Activated CD8-positive, alpha-beta memory T cell treated with anti-CD3 and anti-CD28 coated beads for 4 hours (primary cell): ENCODE data around the gene KRTAP10-11.
"Not testable (repeated sequence)": the region's sequence is repeated elsewhere in the genome, so short reads cannot be mapped to it uniquely, and the experiment has no call there.

Experiments used
- DNase-seq, 2 donors: peaks; one replicate each; pipeline ENCODE4 v3.0.0-alpha.2; 2020; ENCODE audit warnings: low read depth in 2 of 2

The KRTAP10-11 gene, protein sequence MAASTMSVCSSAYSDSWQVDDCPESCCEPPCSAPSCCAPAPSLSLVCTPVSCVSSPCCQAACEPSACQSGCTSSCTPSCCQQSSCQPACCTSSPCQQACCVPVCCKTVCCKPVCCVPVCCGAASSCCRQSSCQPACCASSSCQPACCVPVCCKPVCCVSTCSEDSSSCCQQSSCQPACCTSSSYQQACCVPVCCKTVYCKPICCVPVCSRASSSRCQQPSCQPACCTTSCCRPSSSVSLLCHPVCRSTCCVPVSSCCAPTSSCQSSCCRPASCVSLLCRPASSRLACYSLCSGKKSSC

GRCh38 chr21:44646366-44647221 lies at the start of gene KRTAP10-11:
Gene KRTAP10-11 (plus strand): TSS chr21:44646414. CDS start chr21:44646459, 45 bp downstream.
- not testable (repeated sequence) for DNase-seq

DNA sequence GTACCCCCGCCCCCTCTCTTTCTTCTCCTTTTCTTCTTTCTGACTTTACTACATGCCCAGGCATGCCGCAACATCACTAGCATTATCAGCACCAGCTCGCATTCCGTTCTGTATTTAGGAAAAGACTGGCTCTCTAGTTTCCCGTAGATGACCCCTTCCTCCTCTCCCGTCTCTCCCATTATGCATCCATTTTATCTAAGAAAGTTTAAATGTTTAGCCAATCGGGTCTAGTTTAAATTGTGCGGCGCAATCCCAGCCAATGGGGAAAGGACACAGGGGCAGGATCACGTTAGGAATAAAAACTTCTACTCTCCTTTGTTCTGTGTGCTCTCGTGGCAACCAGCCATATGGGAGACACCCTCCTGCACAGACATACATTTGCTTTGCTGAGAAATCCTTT lies 48.2 kb upstream of the KRTAP10-11 start:
- DNase-seq, result no peak

GRCh38 chr21:44599264-44600029 lies 46.8 kb upstream of the KRTAP10-11 start:
- DNase-seq, result no peak

DNA sequence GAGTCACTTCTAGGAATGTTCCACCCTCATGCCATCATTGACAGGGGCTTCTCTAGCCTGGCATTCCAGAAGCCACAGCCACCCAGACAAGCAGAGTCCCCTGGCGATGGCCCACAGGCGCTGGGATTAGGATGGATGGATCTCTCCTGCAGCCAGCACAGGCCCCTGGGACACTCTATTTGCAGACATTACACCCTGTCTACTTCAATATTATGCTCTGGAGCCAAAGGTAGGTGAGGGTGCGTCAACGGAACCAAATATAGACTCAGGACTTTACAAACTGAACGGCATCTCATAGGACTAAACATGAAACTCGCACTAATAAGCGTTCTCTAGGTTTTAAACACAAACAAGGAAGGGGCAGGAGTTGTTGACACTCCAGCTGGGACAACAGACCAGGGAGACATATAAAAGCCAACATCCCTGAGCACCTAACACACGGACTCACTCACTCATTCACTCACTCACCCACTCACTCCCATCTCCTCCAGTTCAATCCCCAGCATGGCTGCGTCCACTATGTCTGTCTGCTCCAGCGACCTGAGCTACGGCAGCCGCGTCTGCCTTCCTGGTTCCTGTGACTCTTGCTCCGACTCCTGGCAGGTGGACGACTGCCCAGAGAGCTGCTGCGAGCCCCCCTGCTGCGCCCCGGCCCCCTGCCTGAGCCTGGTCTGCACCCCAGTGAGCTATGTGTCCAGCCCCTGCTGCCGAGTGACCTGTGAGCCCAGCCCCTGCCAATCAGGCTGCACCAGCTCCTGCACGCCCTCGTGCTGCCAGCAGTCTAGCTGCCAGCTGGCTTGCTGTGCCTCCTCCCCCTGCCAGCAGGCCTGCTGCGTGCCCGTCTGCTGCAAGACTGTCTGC lies 45.9 kb upstream of the KRTAP10-11 start, which contains the start of gene KRTAP10-7:
KRTAP10-7 (plus strand) TSS at position 480 of the 861 bp plus-strand sequence; CDS start at position 505, 25 bp downstream.
- not testable (repeated sequence) for DNase-seq

DNA sequence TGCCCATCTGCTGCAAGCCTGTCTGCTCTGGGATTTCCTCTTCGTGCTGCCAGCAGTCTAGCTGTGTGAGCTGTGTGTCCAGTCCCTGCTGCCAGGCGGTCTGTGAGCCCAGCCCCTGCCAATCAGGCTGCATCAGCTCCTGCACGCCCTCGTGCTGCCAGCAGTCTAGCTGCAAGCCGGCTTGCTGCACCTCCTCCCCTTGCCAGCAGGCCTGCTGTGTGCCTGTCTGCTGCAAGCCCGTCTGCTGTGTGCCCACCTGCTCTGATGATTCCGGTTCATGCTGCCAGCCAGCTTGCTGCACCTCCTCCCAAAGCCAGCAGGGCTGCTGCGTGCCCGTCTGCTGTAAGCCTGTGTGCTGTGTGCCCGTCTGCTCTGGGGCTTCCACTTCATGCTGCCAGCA lies 45.1 kb upstream of the KRTAP10-11 start:
- DNase-seq, result not testable (repeated sequence)

DNA sequence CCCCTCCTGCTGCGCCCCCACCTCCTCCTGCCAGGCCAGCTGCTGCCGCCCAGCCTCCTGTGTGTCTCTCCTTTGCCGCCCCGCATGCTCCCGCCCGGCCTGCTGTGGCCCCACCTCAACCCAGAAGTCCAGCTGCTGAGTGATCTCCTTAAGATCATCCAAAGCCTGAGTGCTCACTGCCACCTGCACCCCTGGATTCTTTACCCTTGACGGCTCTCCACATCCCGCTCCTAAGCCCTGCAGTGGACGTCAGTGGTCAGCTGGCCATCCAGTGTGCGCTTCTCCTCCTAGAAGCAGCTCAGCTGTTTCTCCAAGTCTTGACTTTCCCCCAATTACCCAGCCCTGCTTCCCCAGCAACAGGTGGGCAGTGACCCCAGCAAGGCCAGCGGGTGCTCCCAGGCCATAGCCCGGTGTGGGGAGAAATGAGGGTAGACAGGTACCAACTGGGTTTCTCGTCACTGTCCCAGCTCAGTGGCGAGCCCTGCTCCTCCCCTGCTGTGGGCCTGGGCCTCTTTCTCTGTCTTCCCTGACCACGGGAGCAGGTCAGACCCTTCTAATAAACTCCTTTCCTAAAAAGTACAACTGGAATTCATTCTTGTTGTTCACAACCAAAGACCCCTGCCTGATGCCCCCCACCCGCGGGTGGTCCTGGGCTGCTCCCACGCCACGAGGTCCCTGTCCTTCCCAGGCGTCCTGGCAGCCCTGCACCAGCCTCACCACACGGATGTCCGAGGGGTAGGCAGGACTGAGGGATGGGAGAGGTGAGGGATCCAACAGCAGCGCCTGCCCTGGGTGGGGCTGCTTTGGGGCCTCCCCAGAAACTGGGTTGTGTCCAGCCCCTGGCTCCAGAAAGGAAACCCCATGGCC lies 44.4 kb upstream of the KRTAP10-11 start:
- DNase-seq, result no peak

GRCh38 chr21:44602463-44602850 lies 43.8 kb upstream of the KRTAP10-11 start:
- DNase-seq, result no peak

- DNase-seq, result no peak
Observed at GRCh38 chr21:44603109-44603875, 42.9 kb upstream of the KRTAP10-11 start.

DNA sequence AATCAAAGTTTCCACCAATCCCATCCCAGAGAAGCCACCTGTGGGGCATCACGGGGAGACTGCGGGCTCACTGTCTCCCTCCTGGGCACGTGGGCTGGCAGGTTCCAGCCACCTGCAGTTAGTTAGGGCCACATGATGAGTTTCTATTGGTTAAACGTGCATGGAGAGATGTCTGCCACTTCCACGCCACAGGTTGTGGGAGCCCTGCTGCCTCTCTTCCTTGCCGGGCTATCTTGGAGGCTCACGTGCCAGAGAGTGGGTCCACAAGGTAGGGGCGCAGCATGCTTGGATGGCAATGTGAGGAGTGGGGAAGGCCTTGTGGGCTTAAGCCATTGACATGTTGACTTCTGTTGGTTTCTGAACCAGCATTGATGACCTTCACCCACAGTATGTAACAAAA lies 42.3 kb upstream of the KRTAP10-11 start:
- no peak for DNase-seq

GRCh38 chr21:44606495-44606894 lies 39.7 kb upstream of the KRTAP10-11 start:
- no peak for DNase-seq

DNA sequence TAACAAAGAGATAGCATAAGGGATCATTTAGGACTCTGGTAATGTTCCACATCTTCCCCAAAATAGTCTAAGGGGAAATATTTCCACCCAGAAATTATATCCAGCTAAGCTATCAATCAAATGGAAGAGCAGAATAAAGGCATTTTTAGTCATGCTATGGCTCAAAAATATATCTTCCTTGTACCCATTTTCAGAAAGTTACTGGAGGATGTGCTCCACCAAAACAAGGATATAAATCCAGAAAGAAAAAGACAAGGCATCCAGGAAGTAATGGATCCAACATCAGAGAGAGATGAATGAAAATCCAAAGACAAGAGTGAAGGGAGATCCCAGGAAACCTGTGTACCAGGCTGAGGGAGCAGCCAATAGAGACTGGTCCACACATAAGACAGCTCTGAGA lies 37.0 kb upstream of the KRTAP10-11 start:
- DNase-seq, result no peak

DNA sequence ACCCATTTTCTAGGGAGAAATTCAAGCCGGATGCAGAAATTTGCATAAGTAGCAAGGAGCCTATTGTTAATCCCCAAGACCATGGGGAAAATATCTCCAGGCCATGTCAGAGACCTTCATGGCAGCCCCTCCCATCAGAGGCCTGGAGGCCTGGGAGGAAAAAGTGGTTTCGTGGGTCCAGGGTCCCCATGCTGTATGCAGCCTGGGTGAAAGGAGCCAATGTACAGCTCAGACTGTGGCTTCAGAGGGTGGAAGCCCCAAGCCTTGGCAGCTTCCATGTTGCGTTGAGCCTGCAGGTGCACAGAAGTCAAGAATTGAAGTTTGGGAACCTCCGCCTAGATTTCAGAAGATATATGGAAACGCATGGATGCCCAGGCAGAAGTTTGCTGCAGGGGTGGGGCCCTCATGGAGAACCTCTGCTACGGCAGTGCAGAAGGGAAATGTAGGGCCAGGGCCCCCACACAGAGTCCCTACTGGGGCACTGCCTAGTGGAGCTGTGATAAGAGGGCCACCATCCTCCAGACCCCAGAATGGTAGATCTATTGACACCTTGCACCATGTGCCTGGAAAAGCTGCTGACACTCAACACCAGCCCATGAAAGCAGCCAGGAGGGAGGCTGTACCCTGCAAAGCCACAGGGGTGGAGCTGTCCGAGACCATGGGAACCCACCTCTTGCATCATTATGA lies 35.9 kb upstream of the KRTAP10-11 start:
- DNase-seq, result not testable (repeated sequence)

DNA sequence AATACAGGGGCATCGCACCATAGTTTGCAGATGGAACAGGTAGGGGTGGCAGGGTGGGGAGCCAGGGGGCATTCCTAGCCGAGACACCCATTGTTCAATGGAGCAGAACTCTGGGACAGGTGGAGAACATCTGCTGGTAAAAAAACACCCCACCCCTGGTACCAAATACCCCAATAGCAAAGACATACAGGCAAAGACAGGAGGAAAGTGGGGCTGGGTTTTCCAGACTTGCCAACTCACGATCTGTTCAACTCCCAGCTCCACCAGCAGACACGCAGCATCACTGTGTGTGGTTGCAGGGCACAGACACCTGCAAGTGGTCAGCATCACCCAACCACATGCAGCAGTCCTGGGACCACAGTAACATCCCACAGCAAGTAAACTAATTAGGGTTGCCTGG lies 34.7 kb upstream of the KRTAP10-11 start:
- DNase-seq, result no peak

DNA sequence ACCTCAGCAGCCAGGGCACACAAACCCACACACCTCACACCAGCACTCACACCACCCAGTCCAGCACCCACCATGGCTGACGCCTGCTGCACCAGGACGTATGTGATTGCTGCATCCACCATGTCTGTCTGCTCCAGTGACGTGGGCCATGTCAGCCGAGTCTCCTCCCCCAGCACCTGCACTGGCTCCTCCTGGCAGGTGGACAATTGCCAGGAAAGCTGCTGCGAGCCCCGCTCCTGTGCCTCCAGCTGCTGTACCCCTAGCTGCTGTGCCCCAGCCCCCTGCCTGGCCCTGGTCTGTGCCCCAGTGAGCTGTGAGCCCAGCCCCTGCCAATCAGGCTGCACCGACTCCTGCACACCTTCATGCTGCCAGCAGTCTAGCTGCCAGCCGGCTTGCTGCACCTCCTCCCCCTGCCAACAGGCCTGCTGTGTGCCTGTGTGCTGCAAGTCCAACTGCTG lies 34.2 kb upstream of the KRTAP10-11 start, which contains the start of gene KRTAP10-8:
KRTAP10-8 (plus strand) TSS at position 51 of the 458 bp plus-strand sequence; CDS start at position 73, 22 bp downstream.
- no peak for DNase-seq

- DNase-seq, result no peak
Observed at GRCh38 chr21:44612669-44613229, 33.5 kb upstream of the KRTAP10-11 start.

- no peak for DNase-seq
Observed at GRCh38 chr21:44613386-44614155, 32.6 kb upstream of the KRTAP10-11 start.

GRCh38 chr21:44614161-44614631 lies 32.0 kb upstream of the KRTAP10-11 start:
- no peak for DNase-seq
